PC-9 (cell line): ENCODE measurements around the gene FIGN.

Experiments used
- CTCF ChIP-seq: fragments of 200-600 bp; sonication (generic); conservative IDR thresholded peaks from 2 replicates; pipeline ENCODE4 v1.6.1; 2017; ENCODE audit warnings: mixed run types, antibody characterized with exemption, mild to moderate bottlenecking, moderate library complexity
- EZH2 ChIP-seq: fragments of 200-600 bp; sonication (generic); IDR thresholded peaks from 2 replicates; pipeline ENCODE4 v1.8.0; 2017; ENCODE audit warnings: antibody characterized with exemption, low read depth

- no peak for TF ChIP-seq CTCF
- TF ChIP-seq EZH2, result no peak
Measured at GRCh38 chr2:163729636-163730273, 6.1 kb downstream of the FIGN start.
